ENCODE measurements around the gene ZNF778.
"Not testable (repeated sequence)": the region's sequence is repeated elsewhere in the genome, so short reads cannot be mapped to it uniquely, and the experiment has no call there.

Gene ZNF778

DNA sequence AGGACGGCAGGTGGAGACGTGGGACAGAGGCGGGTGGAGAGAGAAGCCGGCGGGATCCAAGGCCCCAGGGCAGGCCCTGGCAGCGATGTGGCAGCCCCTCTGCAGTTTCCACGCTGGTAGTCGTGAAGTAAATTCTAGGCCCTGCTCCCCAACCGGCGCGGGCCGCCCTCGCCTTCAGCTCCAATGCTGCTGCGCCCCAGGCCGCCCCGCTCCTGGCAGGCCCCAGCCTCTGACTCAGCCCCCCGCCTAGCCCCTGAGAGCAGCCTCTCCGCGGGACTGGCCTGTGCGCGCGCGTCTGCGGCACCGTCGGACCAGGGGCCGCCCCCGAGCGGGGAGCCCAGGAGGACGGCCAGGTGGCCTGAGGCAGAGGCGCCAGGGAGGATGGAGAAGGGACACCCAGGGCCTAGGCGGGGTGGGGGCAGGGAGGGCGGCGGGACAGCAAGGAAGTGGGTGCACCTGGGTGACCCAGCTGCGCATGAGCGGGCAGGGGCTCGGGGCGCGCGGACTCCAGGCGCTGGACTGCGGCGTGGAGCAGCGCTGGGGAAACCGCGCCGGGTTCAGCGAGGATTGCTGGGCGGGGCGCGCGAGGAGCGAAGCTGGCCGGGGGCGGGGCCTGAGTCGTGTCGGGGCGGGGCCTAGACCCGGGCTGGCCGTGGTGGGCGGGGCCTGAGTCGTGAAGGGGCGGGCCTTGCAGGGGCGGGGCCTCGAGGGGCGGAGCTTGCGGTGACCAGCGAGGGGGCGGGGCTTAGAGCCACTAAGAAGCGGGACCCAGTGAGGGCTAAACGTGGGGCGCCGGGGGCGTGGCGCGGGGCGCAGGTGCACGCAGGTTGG, 29.6 kb downstream of the ZNF778 start:
- H3K4me3 ChIP-seq (ENCODE audit: low read depth in 1 of 2, low read length in 2 of 2): no peak overlapping the region
- H3K4me1 ChIP-seq (ENCODE audit: insufficient read depth, low read length): no peaks in the 10 kb centered on the region
- no peaks in the 10 kb centered on the region for H3K27me3 ChIP-seq (ENCODE audit: insufficient read depth, low read length, poor library complexity)
- H3K4me2 ChIP-seq (ENCODE audit: insufficient read depth, low read length): no peak overlapping the region
- H3K27ac ChIP-seq (ENCODE audit: low read length): no peak overlapping the region
- no peak for DNase-seq
- H3K79me2 ChIP-seq (ENCODE audit: insufficient read depth, low read length): no peaks in the 10 kb centered on the region
- no peak overlapping the region for H2AFZ ChIP-seq (ENCODE audit: low read depth, low read length)
- no peak for TF ChIP-seq EZH2 (IDR thresholded peaks at IDR 0.05; ENCODE audit: borderline replicate concordance, low read depth, low read length, severe bottlenecking)
- TF ChIP-seq, protein P1, sequence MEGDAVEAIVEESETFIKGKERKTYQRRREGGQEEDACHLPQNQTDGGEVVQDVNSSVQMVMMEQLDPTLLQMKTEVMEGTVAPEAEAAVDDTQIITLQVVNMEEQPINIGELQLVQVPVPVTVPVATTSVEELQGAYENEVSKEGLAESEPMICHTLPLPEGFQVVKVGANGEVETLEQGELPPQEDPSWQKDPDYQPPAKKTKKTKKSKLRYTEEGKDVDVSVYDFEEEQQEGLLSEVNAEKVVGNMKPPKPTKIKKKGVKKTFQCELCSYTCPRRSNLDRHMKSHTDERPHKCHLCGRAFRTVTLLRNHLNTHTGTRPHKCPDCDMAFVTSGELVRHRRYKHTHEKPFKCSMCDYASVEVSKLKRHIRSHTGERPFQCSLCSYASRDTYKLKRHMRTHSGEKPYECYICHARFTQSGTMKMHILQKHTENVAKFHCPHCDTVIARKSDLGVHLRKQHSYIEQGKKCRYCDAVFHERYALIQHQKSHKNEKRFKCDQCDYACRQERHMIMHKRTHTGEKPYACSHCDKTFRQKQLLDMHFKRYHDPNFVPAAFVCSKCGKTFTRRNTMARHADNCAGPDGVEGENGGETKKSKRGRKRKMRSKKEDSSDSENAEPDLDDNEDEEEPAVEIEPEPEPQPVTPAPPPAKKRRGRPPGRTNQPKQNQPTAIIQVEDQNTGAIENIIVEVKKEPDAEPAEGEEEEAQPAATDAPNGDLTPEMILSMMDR (IDR thresholded peaks at IDR 0.05; ENCODE audit: borderline replicate concordance, extremely low read depth, low read length, poor library complexity, severe bottlenecking): no peak
- no peaks in the 10 kb centered on the region for H4K20me1 ChIP-seq (ENCODE audit: insufficient read depth, low read length)
- H3K36me3 ChIP-seq (ENCODE audit: insufficient read depth, low read length): no peaks in the 10 kb centered on the region
- no peaks in the 10 kb centered on the region for H3K9me3 ChIP-seq (ENCODE audit: insufficient read depth, low read length, severe bottlenecking)
- peak; percentile 24; the same call in 1 of the 3 replicates for ATAC-seq (ENCODE audit: insufficient read depth, low read depth)
- no peak overlapping the region for H3K9ac ChIP-seq (ENCODE audit: low read depth, low read length)

DNA sequence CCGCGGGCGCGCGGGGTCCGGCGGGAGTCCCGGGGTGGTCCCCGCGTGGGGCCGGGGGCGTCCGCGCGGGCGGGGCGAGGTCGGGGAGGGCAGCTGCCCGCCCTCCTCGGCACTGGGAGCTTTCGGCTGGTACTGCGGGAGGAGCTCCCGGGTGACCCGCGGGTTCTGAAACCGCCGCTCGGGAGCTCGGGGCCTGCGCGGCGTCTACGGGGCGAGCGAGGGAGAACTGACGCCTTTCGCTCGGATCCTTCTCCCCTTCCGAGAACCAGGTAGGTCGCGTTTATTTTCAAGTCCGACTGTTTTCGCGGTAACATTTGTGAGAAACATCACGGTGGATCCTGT, 30.2 kb downstream of the ZNF778 start:
- not testable (repeated sequence) for H3K9me3 ChIP-seq (ENCODE audit: insufficient read depth, low read length, severe bottlenecking); H3K27ac ChIP-seq (ENCODE audit: low read length); ATAC-seq (ENCODE audit: insufficient read depth, low read depth); H3K9ac ChIP-seq (ENCODE audit: low read depth, low read length); H3K27me3 ChIP-seq (ENCODE audit: insufficient read depth, low read length, poor library complexity); H3K79me2 ChIP-seq (ENCODE audit: insufficient read depth, low read length); DNase-seq; H3K4me1 ChIP-seq (ENCODE audit: insufficient read depth, low read length); H4K20me1 ChIP-seq (ENCODE audit: insufficient read depth, low read length); H3K4me2 ChIP-seq (ENCODE audit: insufficient read depth, low read length); H2AFZ ChIP-seq (ENCODE audit: low read depth, low read length); H3K4me3 ChIP-seq (ENCODE audit: low read depth in 1 of 2, low read length in 2 of 2); H3K36me3 ChIP-seq (ENCODE audit: insufficient read depth, low read length)

DNA sequence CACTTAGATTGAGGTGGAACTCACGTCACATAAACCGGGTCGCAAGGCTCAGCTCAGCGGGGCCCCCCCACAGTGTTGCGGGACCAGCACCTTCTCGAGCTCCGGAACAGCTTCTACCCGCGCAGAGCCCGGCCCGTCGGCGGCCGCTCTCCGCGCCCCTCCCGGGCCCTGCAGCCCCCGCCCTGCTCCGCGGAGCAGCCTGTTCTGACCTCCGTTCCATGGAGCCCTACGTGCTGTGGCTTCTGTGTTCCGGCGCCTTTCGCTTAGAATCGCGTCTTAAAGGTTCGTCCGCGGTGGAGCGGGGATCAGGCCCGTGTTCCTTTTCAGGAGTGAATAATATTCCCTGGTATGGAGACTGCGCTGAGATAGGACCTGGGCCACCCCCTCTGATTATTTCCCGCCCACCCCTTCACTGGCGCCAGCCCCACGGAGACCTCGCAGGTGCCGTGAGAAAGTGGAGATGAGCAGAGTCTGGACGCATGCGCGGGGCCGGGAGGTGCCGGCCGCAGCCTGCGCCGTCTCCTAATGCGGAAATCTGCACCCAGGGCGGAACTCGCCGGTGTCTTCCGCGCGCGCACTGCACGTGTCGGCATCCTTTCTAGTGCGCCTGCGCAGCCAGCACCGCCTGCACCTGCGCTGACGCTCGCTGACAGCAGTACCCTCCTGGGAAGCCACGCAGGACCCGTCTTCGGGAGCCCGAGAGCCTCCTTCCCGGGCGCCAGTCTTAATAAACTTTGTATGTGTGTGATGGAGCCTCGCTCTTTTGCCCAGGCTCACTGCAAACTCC, 30.9 kb downstream of the ZNF778 start:
- Histone ChIP-seq H3K9me3 (ENCODE audit: insufficient read depth, low read length, severe bottlenecking) (no peaks in the 10 kb centered on the region), H3K27ac (ENCODE audit: low read length) (no peak overlapping the region), H2AFZ (ENCODE audit: low read depth, low read length) (no peak overlapping the region), H3K79me2 (ENCODE audit: insufficient read depth, low read length) (no peaks in the 10 kb centered on the region), H3K36me3 (ENCODE audit: insufficient read depth, low read length) (no peaks in the 10 kb centered on the region), H3K27me3 (ENCODE audit: insufficient read depth, low read length, poor library complexity) (no peaks in the 10 kb centered on the region), H3K4me3 (ENCODE audit: low read depth in 1 of 2, low read length in 2 of 2) (no peak overlapping the region), H3K4me2 (ENCODE audit: insufficient read depth, low read length) (no peak overlapping the region), H4K20me1 (ENCODE audit: insufficient read depth, low read length) (no peaks in the 10 kb centered on the region), H3K4me1 (ENCODE audit: insufficient read depth, low read length) (no peaks in the 10 kb centered on the region), H3K9ac (ENCODE audit: low read depth, low read length) (no peak overlapping the region)
- DNase-seq (no peak), ATAC-seq (ENCODE audit: insufficient read depth, low read depth) (no peak)
- TF ChIP-seq, protein P1 (IDR thresholded peaks at IDR 0.05; ENCODE audit: borderline replicate concordance, extremely low read depth, low read length, poor library complexity, severe bottlenecking): no peak
- no peak for TF ChIP-seq EZH2 (IDR thresholded peaks at IDR 0.05; ENCODE audit: borderline replicate concordance, low read depth, low read length, severe bottlenecking)
